ENCODE measurements around the gene CCL1.
"Not testable (repeated sequence)": the region's sequence is repeated elsewhere in the genome, so short reads cannot be mapped to it uniquely, and the experiment has no call there.

The CCL1 gene

GRCh38 chr17:34360601-34361270 is 2.3 kb downstream of the CCL1 start:
- Mint-ChIP-seq H3K4me3 (no peak overlapping the region), H3K36me3 (no peaks in the 10 kb centered on the region), H3K4me1 (peaks cover 37 to 57% of the 10 kb centered on the region in 2 donors), H3K27me3 (peaks cover 6 to 9% of the 10 kb centered on the region in 2 donors), H3K27ac (no peak overlapping the region), H3K9me3 (no peaks in the 10 kb centered on the region)
- DNase-seq (no peak), ATAC-seq (replicated peaks) (no peak)

GRCh38 chr17:34358631-34359030 is 4.4 kb downstream of the CCL1 start:
- DNase-seq (no peak), ATAC-seq (replicated peaks) (no peak)
- no peak overlapping the region for H3K4me3 Mint-ChIP-seq
- H3K27me3 Mint-ChIP-seq = peaks cover 11 to 14% of the 10 kb centered on the region in 2 donors
- H3K27ac Mint-ChIP-seq = no peak overlapping the region
- H3K9me3 Mint-ChIP-seq = peaks cover 4 to 5% of the 10 kb centered on the region in 2 donors
- no peaks in the 10 kb centered on the region for H3K36me3 Mint-ChIP-seq
- H3K4me1 Mint-ChIP-seq = peaks cover 24 to 36% of the 10 kb centered on the region in 2 donors

DNA sequence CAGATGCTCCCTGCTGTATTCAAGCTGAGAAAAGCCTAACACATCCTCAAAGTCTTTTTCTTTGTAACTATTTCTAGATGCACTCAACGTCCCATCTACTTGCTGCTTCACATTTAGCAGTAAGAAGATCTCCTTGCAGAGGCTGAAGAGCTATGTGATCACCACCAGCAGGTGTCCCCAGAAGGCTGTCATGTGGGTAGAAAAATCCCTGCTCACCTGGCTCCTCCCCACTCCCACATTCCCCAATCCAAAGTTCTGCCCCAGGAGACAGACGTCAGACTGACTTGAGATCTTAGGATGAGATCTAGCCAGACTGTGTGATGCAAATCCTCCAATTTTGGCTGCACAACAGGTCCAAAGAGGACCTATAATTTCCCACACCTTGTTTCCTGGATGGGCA is 5.6 kb downstream of the CCL1 start:
- peaks cover 16 to 25% of the 10 kb centered on the region in 2 donors for H3K4me1 Mint-ChIP-seq
- no peaks in the 10 kb centered on the region for H3K36me3 Mint-ChIP-seq
- no peak for DNase-seq
- H3K27me3 Mint-ChIP-seq = peaks cover 10 to 12% of the 10 kb centered on the region in 2 donors
- peaks cover 4 to 5% of the 10 kb centered on the region in 2 donors for H3K9me3 Mint-ChIP-seq
- H3K4me3 Mint-ChIP-seq = no peak overlapping the region
- no peak overlapping the region for H3K27ac Mint-ChIP-seq
- ATAC-seq (replicated peaks) = no peak

DNA sequence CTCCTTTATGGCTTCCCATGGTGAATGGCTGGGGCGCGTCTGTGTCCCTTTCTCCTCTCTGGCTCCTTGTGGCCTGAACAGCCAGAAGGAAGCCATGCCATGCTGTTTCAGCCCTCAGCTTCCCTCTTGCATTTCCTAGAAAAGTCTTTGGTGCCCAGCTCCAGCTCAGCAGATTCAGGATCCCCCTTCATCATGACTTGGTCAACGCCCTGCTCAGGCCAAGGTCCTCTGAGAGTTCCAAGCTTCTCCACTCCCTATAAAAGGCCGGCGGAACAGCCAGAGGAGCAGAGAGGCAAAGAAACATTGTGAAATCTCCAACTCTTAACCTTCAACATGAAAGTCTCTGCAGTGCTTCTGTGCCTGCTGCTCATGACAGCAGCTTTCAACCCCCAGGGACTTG is 6.8 kb downstream of the CCL1 start, which contains the start of gene CCL13:
Gene CCL13 (plus strand): TSS at position 287 of the 400 bp plus-strand sequence. CDS start 47 bp downstream, at position 334.
- peaks cover 6 to 9% of the 10 kb centered on the region in 2 donors for H3K27me3 Mint-ChIP-seq
- DNase-seq (no peak), ATAC-seq (replicated peaks) (no peak)
- no peaks in the 10 kb centered on the region for H3K36me3 Mint-ChIP-seq
- peaks cover 4 to 5% of the 10 kb centered on the region in 2 donors for H3K9me3 Mint-ChIP-seq
- no peak within 1 kb of the TSS for H3K27ac Mint-ChIP-seq
- H3K4me1 Mint-ChIP-seq = peaks cover 8 to 13% of the 10 kb centered on the region in 2 donors
- no peak within 1 kb of the TSS for H3K4me3 Mint-ChIP-seq

- Mint-ChIP-seq H3K4me3 (no peak overlapping the region), H3K4me1 (no peaks in the 10 kb centered on the region), H3K36me3 (no peaks in the 10 kb centered on the region), H3K9me3 (peaks cover 4 to 5% of the 10 kb centered on the region in 2 donors), H3K27me3 (peaks cover 6 to 10% of the 10 kb centered on the region in 2 donors), H3K27ac (no peak overlapping the region)
- ATAC-seq (replicated peaks) = no peak
- no peak for DNase-seq
Observed at GRCh38 chr17:34354637-34355036, 8.4 kb downstream of the CCL1 start.

DNA sequence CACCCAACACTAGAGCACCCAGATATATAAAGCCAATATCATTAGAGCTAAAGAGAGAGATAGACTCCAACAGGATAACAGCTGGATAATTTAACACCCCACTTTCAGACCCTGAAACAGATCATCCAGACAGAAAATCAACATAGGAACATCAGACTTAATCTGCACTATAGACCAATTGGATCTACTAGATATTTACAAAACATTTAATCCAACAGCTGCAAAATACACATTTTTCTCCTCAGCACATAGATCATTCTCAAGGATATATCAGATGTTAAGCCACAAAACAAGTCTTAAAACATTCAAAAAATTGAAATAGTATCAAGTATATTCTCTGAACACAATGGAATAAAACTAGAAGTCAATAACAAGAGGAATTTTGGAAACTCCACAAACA is 10.8 kb downstream of the CCL1 start:
- no peak overlapping the region for H3K4me3 Mint-ChIP-seq
- H3K36me3 Mint-ChIP-seq = no peaks in the 10 kb centered on the region
- DNase-seq (no peak), ATAC-seq (replicated peaks) (no peak)
- peaks cover 4 to 5% of the 10 kb centered on the region in 2 donors for H3K9me3 Mint-ChIP-seq
- H3K4me1 Mint-ChIP-seq = no peaks in the 10 kb centered on the region
- H3K27ac Mint-ChIP-seq = no peak overlapping the region
- peaks cover 15 to 19% of the 10 kb centered on the region in 2 donors for H3K27me3 Mint-ChIP-seq

- H3K9me3 Mint-ChIP-seq = peaks cover 4 to 5% of the 10 kb centered on the region in 2 donors
- DNase-seq (no peak), ATAC-seq (replicated peaks) (no peak)
- H3K4me3 Mint-ChIP-seq = no peak overlapping the region
- H3K27me3 Mint-ChIP-seq = peaks cover 11 to 19% of the 10 kb centered on the region in 2 donors
- H3K27ac Mint-ChIP-seq = no peak overlapping the region
- H3K36me3 Mint-ChIP-seq = no peaks in the 10 kb centered on the region
- H3K4me1 Mint-ChIP-seq = peaks cover 0 to 1% of the 10 kb centered on the region in 2 donors
Observed at GRCh38 chr17:34351096-34351495, 11.9 kb downstream of the CCL1 start.

DNA sequence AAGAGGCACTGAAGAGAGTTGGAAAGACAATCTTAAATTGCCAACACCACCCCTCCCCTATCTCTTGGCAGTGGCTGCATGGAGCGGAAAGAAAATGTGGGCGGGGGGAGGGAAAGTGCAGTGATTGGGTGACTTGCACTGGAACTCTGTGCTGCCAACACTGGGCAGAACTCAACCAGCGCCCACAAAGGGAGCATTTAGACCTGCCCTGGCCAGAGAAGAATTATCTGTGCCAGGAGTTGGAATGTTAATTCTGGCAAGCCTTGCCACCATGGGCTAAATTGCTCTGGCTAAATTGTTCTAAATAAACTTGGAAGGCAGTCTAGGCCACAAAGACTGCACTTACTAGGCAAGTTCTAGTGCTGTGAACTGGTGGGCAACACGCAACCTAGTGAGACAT is 13.3 kb downstream of the CCL1 start:
- no peak overlapping the region for H3K27ac Mint-ChIP-seq
- H3K27me3 Mint-ChIP-seq = peaks cover 15 to 25% of the 10 kb centered on the region in 2 donors
- ATAC-seq (replicated peaks) = no peak
- no peak for DNase-seq
- H3K4me1 Mint-ChIP-seq = peaks cover 0 to 1% of the 10 kb centered on the region in 2 donors
- H3K36me3 Mint-ChIP-seq = no peaks in the 10 kb centered on the region
- no peak overlapping the region for H3K4me3 Mint-ChIP-seq
- peaks cover 4 to 5% of the 10 kb centered on the region in 2 donors for H3K9me3 Mint-ChIP-seq

- no peak for DNase-seq
- Mint-ChIP-seq H3K4me3 (no peak overlapping the region), H3K36me3 (no peaks in the 10 kb centered on the region), H3K4me1 (peaks cover 0 to 1% of the 10 kb centered on the region in 2 donors), H3K9me3 (no peaks in the 10 kb centered on the region), H3K27ac (no peak overlapping the region), H3K27me3 (peaks cover 29 to 30% of the 10 kb centered on the region in 2 donors)
- ATAC-seq (replicated peaks) = no peak
Observed at GRCh38 chr17:34347063-34347462, 16.0 kb downstream of the CCL1 start.

DNA sequence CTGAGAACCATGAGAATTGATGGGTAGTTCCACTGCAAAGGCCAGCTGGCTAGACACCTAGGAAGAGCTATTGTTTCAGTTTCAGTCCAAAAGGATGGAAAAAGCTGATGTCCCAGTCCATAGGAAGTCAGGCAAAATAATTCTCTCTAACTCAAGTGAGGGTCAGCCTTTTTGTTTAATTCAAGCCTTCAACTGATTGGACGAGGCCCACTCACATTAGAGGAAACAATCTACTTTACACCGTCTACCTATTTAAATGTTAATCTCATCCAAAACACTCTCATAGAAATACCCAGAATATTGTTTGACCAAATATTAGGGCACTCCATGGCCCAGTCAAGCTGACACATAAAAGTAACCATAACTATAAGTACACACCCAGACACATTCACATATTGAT is 21.1 kb downstream of the CCL1 start:
- Mint-ChIP-seq H3K27ac (no peak overlapping the region), H3K27me3 (peaks cover 55 to 59% of the 10 kb centered on the region in 2 donors), H3K4me1 (peaks cover 3 to 15% of the 10 kb centered on the region in 2 donors), H3K9me3 (no peaks in the 10 kb centered on the region), H3K36me3 (no peaks in the 10 kb centered on the region), H3K4me3 (no peak overlapping the region)
- no peak for DNase-seq
- ATAC-seq (replicated peaks) = no peak

DNA sequence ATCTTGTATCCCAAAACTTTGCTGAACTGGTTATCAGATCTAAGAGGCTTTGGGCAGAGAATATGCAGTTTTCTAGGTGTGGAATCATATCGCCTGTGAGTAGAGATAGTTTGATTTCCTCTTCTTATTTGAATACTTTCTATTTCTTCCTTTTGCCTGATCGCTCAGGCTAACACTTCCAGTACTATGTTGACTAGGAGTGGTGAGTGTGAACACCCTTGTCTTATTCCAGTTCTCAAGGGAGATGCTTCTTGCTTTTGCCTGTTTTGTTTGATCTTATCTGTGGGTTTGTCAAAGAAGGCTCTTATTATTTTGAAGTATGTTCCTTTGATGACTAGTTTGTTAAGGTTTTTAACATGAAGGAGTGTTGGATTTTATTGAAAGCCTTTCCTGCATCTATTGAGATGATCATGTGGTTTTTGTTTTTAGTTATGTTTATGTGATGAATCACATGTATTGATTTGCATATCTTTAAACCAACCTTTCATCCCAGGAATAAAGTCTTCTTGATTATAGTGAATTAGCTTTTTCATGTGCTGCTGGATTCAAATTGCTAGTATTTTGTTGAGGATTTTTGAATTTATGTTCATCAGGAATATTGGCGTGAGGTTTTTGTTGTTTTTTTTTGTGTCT is 23.8 kb downstream of the CCL1 start:
- Mint-ChIP-seq H3K9me3 (peaks cover 3 to 9% of the 10 kb centered on the region in 2 donors), H3K27ac (no peak overlapping the region), H3K27me3 (peaks cover 49 to 63% of the 10 kb centered on the region in 2 donors), H3K4me3 (no peak overlapping the region), H3K36me3 (no peaks in the 10 kb centered on the region), H3K4me1 (peaks cover 2 to 15% of the 10 kb centered on the region in 2 donors)
- no peak for DNase-seq
- ATAC-seq (replicated peaks) = no peak

GRCh38 chr17:34337701-34338100 is 25.3 kb downstream of the CCL1 start:
- peaks cover 2 to 15% of the 10 kb centered on the region in 2 donors for H3K4me1 Mint-ChIP-seq
- H3K36me3 Mint-ChIP-seq = no peaks in the 10 kb centered on the region
- H3K4me3 Mint-ChIP-seq = no peak overlapping the region
- no peak overlapping the region for H3K27ac Mint-ChIP-seq
- ATAC-seq (replicated peaks) = no peak
- H3K9me3 Mint-ChIP-seq = peaks cover 3 to 9% of the 10 kb centered on the region in 2 donors
- DNase-seq = no peak
- peaks cover 40 to 49% of the 10 kb centered on the region in 2 donors for H3K27me3 Mint-ChIP-seq

GRCh38 chr17:34327580-34327979 is 35.5 kb downstream of the CCL1 start:
- ATAC-seq (replicated peaks) = not testable (repeated sequence)
- peaks cover 25 to 43% of the 10 kb centered on the region in 2 donors for H3K27me3 Mint-ChIP-seq

GRCh38 chr17:34321964-34322363 is 41.1 kb downstream of the CCL1 start:
- Mint-ChIP-seq H3K4me1 (peaks cover 0 to 4% of the 10 kb centered on the region in 2 donors), H3K27ac (no peak overlapping the region), H3K36me3 (peaks cover 0 to 7% of the 10 kb centered on the region in 2 donors), H3K27me3 (peaks cover 32 to 38% of the 10 kb centered on the region in 2 donors), H3K4me3 (no peak overlapping the region), H3K9me3 (peaks cover 7 to 15% of the 10 kb centered on the region in 2 donors)
- ATAC-seq (replicated peaks) = no peak
- no peak for DNase-seq

More at GRCh38 chr17:34327580-34327979, 35.5 kb downstream of the CCL1 start:
- peaks cover 7 to 15% of the 10 kb centered on the region in 2 donors for H3K9me3 Mint-ChIP-seq
- H3K4me3 Mint-ChIP-seq, H3K27ac Mint-ChIP-seq, H3K4me1 Mint-ChIP-seq, DNase-seq, H3K36me3 Mint-ChIP-seq: not testable (repeated sequence)

- H3K27ac Mint-ChIP-seq = no peak within 1 kb of the TSS
- no peaks in the 10 kb centered on the region for H3K36me3 Mint-ChIP-seq
- no peak within 1 kb of the TSS for H3K4me3 Mint-ChIP-seq
- peaks cover 20 to 22% of the 10 kb centered on the region in 2 donors for H3K27me3 Mint-ChIP-seq
- H3K4me1 Mint-ChIP-seq = peaks cover 6 to 7% of the 10 kb centered on the region in 2 donors
- H3K9me3 Mint-ChIP-seq = peaks cover 0 to 4% of the 10 kb centered on the region in 2 donors
- no peak for DNase-seq
- no peak for ATAC-seq (replicated peaks)
Observed at GRCh38 chr17:34319039-34319483, 44.0 kb downstream of the CCL1 start, which contains the start of gene CCL8. CCL8 (plus strand) TSS chr17:34319435; CDS start chr17:34319502, 67 bp downstream.

Measured in stimulated activated naive B cell treated with anti-CD40 and anti-IgM and Interleukin-4, amounts not matched to agents 10 μg/mL and 1 μg/mL and 100 μg/mL, for 72 hours (primary cell).